HEK293 (cell line): ENCODE data around the gene INPP5A.

Experiments used
- CTCF ChIA-PET: fragments of 350-600 bp; formaldehyde crosslinking; extraction: SDS; loops from one replicate; lab custom pipeline; 2021; ENCODE audit warnings: antibody characterized with exemption; lab: Yijun Ruan, JAX
- POLR2A ChIA-PET: fragments of 300-600 bp; formaldehyde crosslinking; extraction: SDS; loops from one replicate; lab custom pipeline; 2020; ENCODE audit warnings: antibody characterized with exemption, inconsistent platforms; lab: Yijun Ruan, JAX
- H3K27ac ChIP-seq: fragments of 200-500 bp; sonication (Bioruptor generic); 2 replicates; pipeline ENCODE4 v1.5.1; 2014; ENCODE audit warnings: low read depth, low read length, control low read depth, inconsistent platforms; ENCODE audit errors: extremely low read depth
- H3K36me3 ChIP-seq, 2 experiments: fragments of 200-500 bp in 1 of 2; sonication (Bioruptor generic) in 1 of 2; 1 replicate in 1 of 2; 2 replicates in 1 of 2; pipeline ENCODE4 v1.5.1; 2014 to 2017; ENCODE audit warnings: inconsistent platforms in 2 of 2, low read length in 2 of 2; ENCODE audit not compliant: control insufficient read depth in 2 of 2, insufficient read depth in 1 of 2
- H3K4me1 ChIP-seq: fragments of 200-500 bp; sonication (Bioruptor generic); 2 replicates; pipeline ENCODE4 v1.5.1; 2014; ENCODE audit warnings: mild to moderate bottlenecking, low read length, inconsistent platforms; ENCODE audit not compliant: control insufficient read depth, insufficient read depth
- H3K4me3 ChIP-seq: 2 replicates; pipeline ENCODE4 v1.5.1; 2011; ENCODE audit warnings: low read depth, mild to moderate bottlenecking, control low read depth, low read length, moderate library complexity
- H3K9me3 ChIP-seq: fragments of 200-500 bp; sonication (Bioruptor generic); 2 replicates; pipeline ENCODE4 v1.5.1; 2014; ENCODE audit warnings: low read depth, low read length, inconsistent platforms; ENCODE audit not compliant: control insufficient read depth, insufficient read depth
- BCL11B ChIP-seq: fragments of 450-650 bp; formaldehyde crosslinking; IDR thresholded peaks from 2 replicates; pipeline ENCODE4 v1.5.1; 2016; ENCODE audit warnings: low read depth, missing biosample characterization, missing genetic modification characterization
- GLIS1 ChIP-seq: fragments of 450-650 bp; formaldehyde crosslinking; IDR thresholded peaks from 2 replicates; pipeline ENCODE4 v1.5.1; 2016; ENCODE audit warnings: missing biosample characterization, missing genetic modification characterization
- ZBTB20 ChIP-seq: fragments of 450-650 bp; formaldehyde crosslinking; IDR thresholded peaks from 2 replicates; pipeline ENCODE4 v1.5.1; 2016; ENCODE audit warnings: missing biosample characterization, missing genetic modification characterization
- ZBTB8A ChIP-seq: fragments of 450-650 bp; formaldehyde crosslinking; IDR thresholded peaks from 2 replicates; pipeline ENCODE4 v1.5.1; 2016; ENCODE audit warnings: missing biosample characterization, missing genetic modification characterization
- ZNF155 ChIP-seq: fragments of 450-650 bp; formaldehyde crosslinking; IDR thresholded peaks from 2 replicates; pipeline ENCODE4 v1.5.1; 2016; ENCODE audit warnings: missing biosample characterization, missing genetic modification characterization
- ZNF16 ChIP-seq: fragments of 450-650 bp; formaldehyde crosslinking; IDR thresholded peaks from 2 replicates; pipeline ENCODE4 v1.5.1; 2016; ENCODE audit warnings: low read depth, missing biosample characterization, missing genetic modification characterization
- ZNF175 ChIP-seq: fragments of 450-650 bp; formaldehyde crosslinking; IDR thresholded peaks from 2 replicates; pipeline ENCODE4 v1.5.1; 2016; ENCODE audit warnings: missing biosample characterization, missing genetic modification characterization
- ZNF350 ChIP-seq: fragments of 450-650 bp; formaldehyde crosslinking; IDR thresholded peaks from 2 replicates; pipeline ENCODE4 v1.5.0; 2017; ENCODE audit warnings: missing biosample characterization, mild to moderate bottlenecking, missing genetic modification characterization
- ZNF654 ChIP-seq: fragments of 450-650 bp; formaldehyde crosslinking; IDR thresholded peaks from 2 replicates; pipeline ENCODE4 v1.5.1; 2016; ENCODE audit warnings: low read depth, missing biosample characterization, missing genetic modification characterization
- ZNF664 ChIP-seq: fragments of 450-650 bp; formaldehyde crosslinking; IDR thresholded peaks from 2 replicates; pipeline ENCODE4 v1.5.1; 2016; ENCODE audit warnings: missing biosample characterization, missing genetic modification characterization
- ZNF701 ChIP-seq: fragments of 450-650 bp; formaldehyde crosslinking; IDR thresholded peaks from 2 replicates; pipeline ENCODE4 v1.5.1; 2016; ENCODE audit warnings: missing biosample characterization, missing genetic modification characterization
- ZSCAN30 ChIP-seq: fragments of 450-650 bp; IDR thresholded peaks from 2 replicates; pipeline ENCODE4 v1.5.1; 2018; ENCODE audit warnings: missing biosample characterization, mild to moderate bottlenecking, missing genetic modification characterization, moderate library complexity
- ZXDB ChIP-seq: fragments of 450-650 bp; formaldehyde crosslinking; IDR thresholded peaks from 2 replicates; pipeline ENCODE4 v1.5.1; 2016; ENCODE audit warnings: missing biosample characterization, missing genetic modification characterization
- TF ChIP-seq, protein P1 (sequence below): fragments of 450-650 bp; formaldehyde crosslinking; IDR thresholded peaks from 2 replicates; pipeline ENCODE4 v1.5.1; 2017; ENCODE audit warnings: missing biosample characterization, missing genetic modification characterization
- TF ChIP-seq, protein P2 (sequence below): fragments of 450-650 bp; formaldehyde crosslinking; IDR thresholded peaks from 2 replicates; pipeline ENCODE4 v1.5.1; 2016; ENCODE audit warnings: missing biosample characterization, missing genetic modification characterization

Gene INPP5A

DNA sequence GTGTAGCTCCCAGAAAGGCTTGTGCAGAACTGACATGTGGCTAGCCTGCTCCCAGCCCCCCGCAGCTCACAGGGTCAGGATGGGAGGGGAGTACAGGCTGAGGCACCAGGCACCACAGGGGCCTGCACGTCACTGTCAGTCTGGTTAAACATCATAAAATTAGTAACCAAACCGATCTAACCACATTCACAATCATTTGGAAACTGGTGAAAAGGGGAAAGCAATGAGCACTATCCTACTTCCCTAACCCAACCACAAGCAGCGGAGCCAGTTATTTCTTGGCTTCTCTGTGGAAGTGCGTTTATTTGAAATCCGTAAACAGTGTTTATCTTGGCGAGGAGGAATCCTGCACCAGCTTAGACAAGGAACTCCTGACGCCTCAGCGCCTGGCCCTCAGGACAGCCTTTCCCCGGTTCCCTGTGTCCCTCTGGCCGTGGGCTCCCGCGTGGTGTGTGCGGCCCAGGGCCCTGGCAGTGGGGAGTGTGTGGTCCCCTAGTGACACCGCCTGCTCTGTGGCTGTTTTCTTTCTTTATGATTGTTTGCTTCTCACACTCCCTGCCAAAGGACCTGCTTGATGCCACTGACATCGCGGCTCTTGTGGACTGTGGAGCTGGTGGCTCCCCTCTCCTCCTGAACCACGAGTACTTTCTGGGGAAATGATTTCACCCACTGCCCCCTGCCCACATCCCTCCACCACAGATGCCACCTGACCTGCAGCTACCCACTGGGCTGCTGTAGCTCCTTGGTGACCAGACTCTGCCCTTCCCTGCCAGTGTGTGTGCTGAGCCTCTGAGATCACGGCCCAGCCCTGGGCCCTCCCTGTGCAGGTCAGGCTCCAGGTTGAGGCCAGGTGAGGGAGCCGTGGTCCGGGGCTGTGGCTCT lies 38.0 kb downstream of the INPP5A start (continued):
- TF ChIP-seq, protein P1, sequence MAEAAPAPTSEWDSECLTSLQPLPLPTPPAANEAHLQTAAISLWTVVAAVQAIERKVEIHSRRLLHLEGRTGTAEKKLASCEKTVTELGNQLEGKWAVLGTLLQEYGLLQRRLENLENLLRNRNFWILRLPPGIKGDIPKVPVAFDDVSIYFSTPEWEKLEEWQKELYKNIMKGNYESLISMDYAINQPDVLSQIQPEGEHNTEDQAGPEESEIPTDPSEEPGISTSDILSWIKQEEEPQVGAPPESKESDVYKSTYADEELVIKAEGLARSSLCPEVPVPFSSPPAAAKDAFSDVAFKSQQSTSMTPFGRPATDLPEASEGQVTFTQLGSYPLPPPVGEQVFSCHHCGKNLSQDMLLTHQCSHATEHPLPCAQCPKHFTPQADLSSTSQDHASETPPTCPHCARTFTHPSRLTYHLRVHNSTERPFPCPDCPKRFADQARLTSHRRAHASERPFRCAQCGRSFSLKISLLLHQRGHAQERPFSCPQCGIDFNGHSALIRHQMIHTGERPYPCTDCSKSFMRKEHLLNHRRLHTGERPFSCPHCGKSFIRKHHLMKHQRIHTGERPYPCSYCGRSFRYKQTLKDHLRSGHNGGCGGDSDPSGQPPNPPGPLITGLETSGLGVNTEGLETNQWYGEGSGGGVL: no peak
- TF ChIP-seq GLIS1 (tag by site-specific recombination) (peak; percentile 61), ZNF664 (tag by site-specific recombination) (no peak), ZBTB20 (no peak), ZNF155 (no peak), ZNF175 (tag by site-specific recombination) (no peak)

GRCh38 chr10:132576671-132577349 lies 39.2 kb downstream of the INPP5A start:
- POLR2A ChIA-PET: no interaction called here
- no peak overlapping the region for H3K4me3 ChIP-seq
- no peak overlapping the region for H3K27ac ChIP-seq
- no peaks in the 10 kb centered on the region for H3K9me3 ChIP-seq
- TF ChIP-seq ZBTB8A (tag by site-specific recombination): 0 out of 2 replicates have a peak, but pooled peaks have one; percentile 29
- no peak for TF ChIP-seq ZNF654 (tag by site-specific recombination)
- CTCF ChIA-PET: no interaction called here
- H3K4me1 ChIP-seq: peaks cover 11% of the 10 kb centered on the region
- H3K36me3 ChIP-seq: no peaks in the 10 kb centered on the region

GRCh38 chr10:132577350-132578003 lies 39.9 kb downstream of the INPP5A start:
- H3K9me3 ChIP-seq: no peaks in the 10 kb centered on the region
- no peak overlapping the region for H3K4me3 ChIP-seq
- CTCF ChIA-PET: no interaction called here
- TF ChIP-seq ZNF350 (tag by site-specific recombination): no peak
- TF ChIP-seq, protein P2, sequence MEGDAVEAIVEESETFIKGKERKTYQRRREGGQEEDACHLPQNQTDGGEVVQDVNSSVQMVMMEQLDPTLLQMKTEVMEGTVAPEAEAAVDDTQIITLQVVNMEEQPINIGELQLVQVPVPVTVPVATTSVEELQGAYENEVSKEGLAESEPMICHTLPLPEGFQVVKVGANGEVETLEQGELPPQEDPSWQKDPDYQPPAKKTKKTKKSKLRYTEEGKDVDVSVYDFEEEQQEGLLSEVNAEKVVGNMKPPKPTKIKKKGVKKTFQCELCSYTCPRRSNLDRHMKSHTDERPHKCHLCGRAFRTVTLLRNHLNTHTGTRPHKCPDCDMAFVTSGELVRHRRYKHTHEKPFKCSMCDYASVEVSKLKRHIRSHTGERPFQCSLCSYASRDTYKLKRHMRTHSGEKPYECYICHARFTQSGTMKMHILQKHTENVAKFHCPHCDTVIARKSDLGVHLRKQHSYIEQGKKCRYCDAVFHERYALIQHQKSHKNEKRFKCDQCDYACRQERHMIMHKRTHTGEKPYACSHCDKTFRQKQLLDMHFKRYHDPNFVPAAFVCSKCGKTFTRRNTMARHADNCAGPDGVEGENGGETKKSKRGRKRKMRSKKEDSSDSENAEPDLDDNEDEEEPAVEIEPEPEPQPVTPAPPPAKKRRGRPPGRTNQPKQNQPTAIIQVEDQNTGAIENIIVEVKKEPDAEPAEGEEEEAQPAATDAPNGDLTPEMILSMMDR: 0 out of 2 replicates have a peak, but pooled peaks have one; percentile 17
- no peak for TF ChIP-seq ZNF701 (tag by site-specific recombination)
- no peak for TF ChIP-seq BCL11B (tag by site-specific recombination)
- TF ChIP-seq ZSCAN30 (tag by site-specific recombination): no peak
- TF ChIP-seq ZNF16 (tag by site-specific recombination): no peak
- TF ChIP-seq ZXDB (tag by site-specific recombination): no peak
- TF ChIP-seq, all 188 proteins: peak for 1
- H3K4me1 ChIP-seq: peaks cover 8% of the 10 kb centered on the region
- POLR2A ChIA-PET: no interaction called here
- no peaks in the 10 kb centered on the region for H3K36me3 ChIP-seq
- no peak overlapping the region for H3K27ac ChIP-seq
